GM18526 (cell line): ENCODE data around the gene LYG1.

ENCODE experiments used
- POLR2A ChIP-seq: IDR thresholded peaks from 3 replicates; pipeline ENCODE4 v1.6.1; 2011; ENCODE audit not compliant: insufficient read length; ENCODE audit errors: extremely low read depth

The LYG1 gene

GRCh38 chr2:99279969-99280695 is 20.9 kb downstream of the LYG1 start:
- TF ChIP-seq POLR2A: no peak

- no peak for TF ChIP-seq POLR2A
Observed at GRCh38 chr2:99278793-99279291, 22.2 kb downstream of the LYG1 start.

GRCh38 chr2:99275882-99276281 is 25.1 kb downstream of the LYG1 start:
- no peak for TF ChIP-seq POLR2A

- no peak for TF ChIP-seq POLR2A
Observed at GRCh38 chr2:99261242-99261641, 39.8 kb downstream of the LYG1 start.

- TF ChIP-seq POLR2A: no peak
Observed at GRCh38 chr2:99260184-99260583, 40.8 kb downstream of the LYG1 start.

- TF ChIP-seq POLR2A: no peak
Observed at GRCh38 chr2:99259465-99259864, 41.5 kb downstream of the LYG1 start.

- no peak for TF ChIP-seq POLR2A
Observed at GRCh38 chr2:99256677-99257076, 44.3 kb downstream of the LYG1 start.

GRCh38 chr2:99255491-99256318 is 45.3 kb downstream of the LYG1 start, which contains the start of gene LYG2:
TSS of gene LYG2 (minus strand) at chr2:99255666. CDS start at chr2:99254260, 1,406 bp downstream.
- no peak for TF ChIP-seq POLR2A

- no peak for TF ChIP-seq POLR2A
Observed at GRCh38 chr2:99249951-99250350, 51.0 kb downstream of the LYG1 start.

GRCh38 chr2:99242151-99242550 is 58.8 kb downstream of the LYG1 start:
- no peak for TF ChIP-seq POLR2A

GRCh38 chr2:99240431-99240830 is 60.6 kb downstream of the LYG1 start:
- no peak for TF ChIP-seq POLR2A

- no peak for TF ChIP-seq POLR2A
Observed at GRCh38 chr2:99238599-99238998, 62.4 kb downstream of the LYG1 start.
